WTC11 (cell line): ENCODE results near the gene CHID1.

Source experiments
- ATF3 ChIP-seq: sonication (generic); formaldehyde crosslinking; conservative IDR thresholded peaks from 2 replicates; pipeline ENCODE4 v1.8.1; 2022; ENCODE audit warnings: mild to moderate bottlenecking, missing genetic modification reagents
- ATF6 ChIP-seq: sonication (generic); formaldehyde crosslinking; IDR thresholded peaks from 2 replicates; pipeline ENCODE4 v1.8.1; 2023; ENCODE audit warnings: mild to moderate bottlenecking, missing genetic modification reagents
- CTCF ChIP-seq: fragments of 200-600 bp; IDR thresholded peaks from 2 replicates; pipeline ENCODE4 v1.8.0; 2022; ENCODE audit warnings: antibody characterized with exemption
- PRRX2 ChIP-seq: fragments of 250-450 bp; sonication (Bioruptor Pico); IDR thresholded peaks from 2 replicates; pipeline ENCODE4 v1.8.0; 2021; ENCODE audit warnings: mild to moderate bottlenecking
- ZNF263 ChIP-seq: sonication (generic); formaldehyde crosslinking; IDR thresholded peaks from 2 replicates; pipeline ENCODE4 v1.8.1; 2022; ENCODE audit warnings: low read depth, mild to moderate bottlenecking, moderate library complexity, missing genetic modification reagents
- ZNF281 ChIP-seq: sonication (generic); formaldehyde crosslinking; IDR thresholded peaks from 2 replicates; pipeline ENCODE4 v1.8.0; 2023; ENCODE audit warnings: mild to moderate bottlenecking, missing genetic modification reagents
- ZNF317 ChIP-seq: sonication (generic); formaldehyde crosslinking; IDR thresholded peaks from 2 replicates; pipeline ENCODE4 v1.8.1; 2023; ENCODE audit warnings: low read depth, mild to moderate bottlenecking, moderate library complexity, missing genetic modification reagents, borderline replicate concordance
- ZNF416 ChIP-seq: fragments of 250-450 bp; sonication (Bioruptor Pico); IDR thresholded peaks from 2 replicates; pipeline ENCODE4 v1.9.0; 2021; ENCODE audit warnings: mild to moderate bottlenecking, inconsistent platforms

GRCh38 chr11:898540-899190 lies 11.9 kb downstream of the CHID1 start:
- TF ChIP-seq CTCF (no peak), ZNF317 (CRISPR knock-in tag) (no peak), PRRX2 (CRISPR knock-in tag) (no peak), ATF3 (CRISPR knock-in tag) (no peak), ZNF416 (CRISPR knock-in tag) (no peak), ZNF281 (no peak), ZNF263 (CRISPR knock-in tag) (no peak), ATF6 (CRISPR knock-in tag) (no peak)
